ES-I3 (cell line): Measurements from ENCODE around the gene TOP2B.

ENCODE experiments used
- H3K36me3 ChIP-seq: 2 replicates; pipeline ENCODE4 v1.6.1; 2013; ENCODE audit warnings: mild to moderate bottlenecking, low read length, control low read depth, moderate library complexity; ENCODE audit not compliant: insufficient read depth
- H3K4me1 ChIP-seq: 2 replicates; pipeline ENCODE4 v1.6.1; 2013; ENCODE audit warnings: mild to moderate bottlenecking, control low read depth, low read length; ENCODE audit not compliant: insufficient read depth
- H3K9ac ChIP-seq: 2 replicates; pipeline ENCODE4 v1.6.1; 2013; ENCODE audit warnings: low read depth, mild to moderate bottlenecking, low read length, moderate library complexity
- H3K9me3 ChIP-seq: 2 replicates; pipeline ENCODE4 v1.6.1; 2013; ENCODE audit warnings: mild to moderate bottlenecking, low read length, moderate library complexity; ENCODE audit not compliant: control insufficient read depth, insufficient read depth

Gene TOP2B

GRCh38 chr3:25563601-25564000, 101.1 kb downstream of the TOP2B start:
- Histone ChIP-seq H3K9ac (no peak overlapping the region), H3K4me1 (no peaks in the 10 kb centered on the region), H3K36me3 (no peaks in the 10 kb centered on the region), H3K9me3 (no peaks in the 10 kb centered on the region)

- Histone ChIP-seq H3K36me3 (no peaks in the 10 kb centered on the region), H3K9me3 (no peaks in the 10 kb centered on the region), H3K4me1 (no peaks in the 10 kb centered on the region), H3K9ac (no peak overlapping the region)
Observed at GRCh38 chr3:25558796-25559195, 105.9 kb downstream of the TOP2B start.

GRCh38 chr3:25558121-25558520, 106.6 kb downstream of the TOP2B start:
- Histone ChIP-seq H3K9ac (no peak overlapping the region), H3K4me1 (no peaks in the 10 kb centered on the region), H3K9me3 (no peaks in the 10 kb centered on the region), H3K36me3 (no peaks in the 10 kb centered on the region)

GRCh38 chr3:25557694-25558093, 107.0 kb downstream of the TOP2B start:
- Histone ChIP-seq H3K4me1 (no peaks in the 10 kb centered on the region), H3K36me3 (no peaks in the 10 kb centered on the region), H3K9ac (no peak overlapping the region), H3K9me3 (no peaks in the 10 kb centered on the region)

- no peaks in the 10 kb centered on the region for H3K36me3 ChIP-seq
- H3K9me3 ChIP-seq = no peaks in the 10 kb centered on the region
- H3K4me1 ChIP-seq = no peaks in the 10 kb centered on the region
- H3K9ac ChIP-seq = no peak overlapping the region
Observed at GRCh38 chr3:25556447-25556846, 108.3 kb downstream of the TOP2B start.

GRCh38 chr3:25555695-25556437, 108.8 kb downstream of the TOP2B start:
- Histone ChIP-seq H3K4me1 (no peaks in the 10 kb centered on the region), H3K9ac (no peak overlapping the region), H3K9me3 (no peaks in the 10 kb centered on the region), H3K36me3 (no peaks in the 10 kb centered on the region)

GRCh38 chr3:25554376-25554775, 110.3 kb downstream of the TOP2B start:
- Histone ChIP-seq H3K4me1 (no peaks in the 10 kb centered on the region), H3K9me3 (no peaks in the 10 kb centered on the region; the same call in 1 of the 2 replicates), H3K9ac (no peak overlapping the region)

GRCh38 chr3:25552251-25552650, 112.5 kb downstream of the TOP2B start:
- H3K9ac ChIP-seq = no peak overlapping the region
- H3K4me1 ChIP-seq = no peaks in the 10 kb centered on the region

More at GRCh38 chr3:25554376-25554775, 110.3 kb downstream of the TOP2B start:
- no peaks in the 10 kb centered on the region for H3K36me3 ChIP-seq

GRCh38 chr3:25548836-25549235, 115.9 kb downstream of the TOP2B start:
- no peaks in the 10 kb centered on the region for H3K36me3 ChIP-seq
- H3K9ac ChIP-seq = no peak overlapping the region
- H3K4me1 ChIP-seq = no peaks in the 10 kb centered on the region
- H3K9me3 ChIP-seq = no peaks in the 10 kb centered on the region; the same call in 1 of the 2 replicates

More at GRCh38 chr3:25552251-25552650, 112.5 kb downstream of the TOP2B start:
- H3K9me3 ChIP-seq = no peaks in the 10 kb centered on the region; the same call in 1 of the 2 replicates
- H3K36me3 ChIP-seq = no peaks in the 10 kb centered on the region

- Histone ChIP-seq H3K4me1 (no peaks in the 10 kb centered on the region), H3K36me3 (no peaks in the 10 kb centered on the region), H3K9me3 (no peaks in the 10 kb centered on the region; the same call in 1 of the 2 replicates), H3K9ac (no peak overlapping the region)
Observed at GRCh38 chr3:25547943-25548674, 116.6 kb downstream of the TOP2B start.
